Measurements from ENCODE around the gene FOCAD.

DNA sequence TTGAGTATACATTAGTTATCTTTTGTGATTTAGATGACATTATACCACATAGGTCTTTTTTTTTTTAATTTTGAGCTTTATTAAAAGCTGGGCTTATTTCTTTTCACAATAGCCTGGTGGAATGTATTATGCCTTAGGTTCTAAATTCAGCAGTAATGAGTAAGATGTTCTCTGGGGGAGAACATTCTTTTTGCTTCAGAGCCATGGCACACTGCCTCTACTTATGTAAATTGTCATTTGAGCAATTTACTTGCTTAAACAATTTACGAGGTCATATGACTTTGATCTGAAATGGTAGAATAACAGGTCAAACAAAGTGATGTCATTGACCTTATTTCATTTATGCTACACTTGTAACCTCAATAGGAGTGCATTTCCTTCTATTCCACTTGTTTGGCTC is 154.2 kb downstream of the FOCAD start:
- no peak for TF ChIP-seq EP300 (IDR thresholded peaks at IDR 0.05; ENCODE audit: borderline replicate concordance)
- no peak for TF ChIP-seq RAD21 (IDR thresholded peaks at IDR 0.05; ENCODE audit: low read depth)
- no peak for TF ChIP-seq TCF12 (IDR thresholded peaks at IDR 0.05; ENCODE audit: low read depth)
- TF ChIP-seq, protein P1, sequence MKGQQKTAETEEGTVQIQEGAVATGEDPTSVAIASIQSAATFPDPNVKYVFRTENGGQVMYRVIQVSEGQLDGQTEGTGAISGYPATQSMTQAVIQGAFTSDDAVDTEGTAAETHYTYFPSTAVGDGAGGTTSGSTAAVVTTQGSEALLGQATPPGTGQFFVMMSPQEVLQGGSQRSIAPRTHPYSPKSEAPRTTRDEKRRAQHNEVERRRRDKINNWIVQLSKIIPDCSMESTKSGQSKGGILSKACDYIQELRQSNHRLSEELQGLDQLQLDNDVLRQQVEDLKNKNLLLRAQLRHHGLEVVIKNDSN (IDR thresholded peaks at IDR 0.05), result no peak
- TF ChIP-seq, protein P2, sequence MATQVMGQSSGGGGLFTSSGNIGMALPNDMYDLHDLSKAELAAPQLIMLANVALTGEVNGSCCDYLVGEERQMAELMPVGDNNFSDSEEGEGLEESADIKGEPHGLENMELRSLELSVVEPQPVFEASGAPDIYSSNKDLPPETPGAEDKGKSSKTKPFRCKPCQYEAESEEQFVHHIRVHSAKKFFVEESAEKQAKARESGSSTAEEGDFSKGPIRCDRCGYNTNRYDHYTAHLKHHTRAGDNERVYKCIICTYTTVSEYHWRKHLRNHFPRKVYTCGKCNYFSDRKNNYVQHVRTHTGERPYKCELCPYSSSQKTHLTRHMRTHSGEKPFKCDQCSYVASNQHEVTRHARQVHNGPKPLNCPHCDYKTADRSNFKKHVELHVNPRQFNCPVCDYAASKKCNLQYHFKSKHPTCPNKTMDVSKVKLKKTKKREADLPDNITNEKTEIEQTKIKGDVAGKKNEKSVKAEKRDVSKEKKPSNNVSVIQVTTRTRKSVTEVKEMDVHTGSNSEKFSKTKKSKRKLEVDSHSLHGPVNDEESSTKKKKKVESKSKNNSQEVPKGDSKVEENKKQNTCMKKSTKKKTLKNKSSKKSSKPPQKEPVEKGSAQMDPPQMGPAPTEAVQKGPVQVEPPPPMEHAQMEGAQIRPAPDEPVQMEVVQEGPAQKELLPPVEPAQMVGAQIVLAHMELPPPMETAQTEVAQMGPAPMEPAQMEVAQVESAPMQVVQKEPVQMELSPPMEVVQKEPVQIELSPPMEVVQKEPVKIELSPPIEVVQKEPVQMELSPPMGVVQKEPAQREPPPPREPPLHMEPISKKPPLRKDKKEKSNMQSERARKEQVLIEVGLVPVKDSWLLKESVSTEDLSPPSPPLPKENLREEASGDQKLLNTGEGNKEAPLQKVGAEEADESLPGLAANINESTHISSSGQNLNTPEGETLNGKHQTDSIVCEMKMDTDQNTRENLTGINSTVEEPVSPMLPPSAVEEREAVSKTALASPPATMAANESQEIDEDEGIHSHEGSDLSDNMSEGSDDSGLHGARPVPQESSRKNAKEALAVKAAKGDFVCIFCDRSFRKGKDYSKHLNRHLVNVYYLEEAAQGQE (IDR thresholded peaks at IDR 0.05; ENCODE audit: low read depth), result no peak
- no peak for TF ChIP-seq CREB1 (IDR thresholded peaks at IDR 0.05; ENCODE audit: low read depth)
- no peak for TF ChIP-seq FOXM1 (IDR thresholded peaks at IDR 0.05; ENCODE audit: borderline replicate concordance, low read depth)

Measured in Ishikawa (cell line).